ENCODE data around the gene IGSF8. TPM values are rescaled to one million over a fixed set of nuclear protein-coding genes. Genes with fewer than 3 reads are reported as not detected.

IGSF8 gene
- total and polyA plus RNA-seq, 2 of the 8 experiments (the other 6 are each of a cell fraction or from before 2014, with no cell fraction given): 69.6 to 132 TPM

GRCh38 chr1:160107512-160107911, 9.1 kb upstream of the IGSF8 start:
- Histone ChIP-seq H3K4ac (replicated peaks; ENCODE audit: insufficient read length, low read depth, low read length) (no peak overlapping the region), H3K4me3 (ENCODE audit: extremely low read depth in 1 of 4, insufficient read depth in 2 of 4, low read depth in 3 of 4, low read length in 4 of 4) (no peak overlapping the region), H3K9me3 (ENCODE audit: insufficient read depth in 2 of 2, low read depth in 1 of 2, low read length in 1 of 2) (no peaks in the 10 kb centered on the region), H2BK15ac (ENCODE audit: low read length) (no peak overlapping the region; the same call in 1 of the 2 replicates), H4K8ac (ENCODE audit: extremely low read depth, insufficient read depth, low read length) (no peak overlapping the region; the same call in 1 of the 2 replicates), H3K4me1 (replicated peaks in 1 of 4; ENCODE audit: control insufficient read depth in 3 of 4, insufficient read depth in 4 of 4, low read length in 3 of 4) (peaks cover 6 to 29% (median 18%) of the 10 kb centered on the region in 4 experiments), H3K56ac (replicated peaks; ENCODE audit: insufficient read length, low read depth, low read length) (no peak overlapping the region), H3K18ac (ENCODE audit: extremely low read depth, low read length) (no peak overlapping the region), H4K5ac (ENCODE audit: insufficient read length, low read depth, low read length) (no peak overlapping the region), H3K36me3 (ENCODE audit: control insufficient read depth in 2 of 4, insufficient read depth in 4 of 4, low read length in 3 of 4) (no peaks in the 10 kb centered on the region), H3K27ac (ENCODE audit: low read depth, low read length) (no peak overlapping the region), H3K79me1 (ENCODE audit: low read depth, low read length) (no peaks in the 10 kb centered on the region), H4K20me1 (replicated peaks in 1 of 2; ENCODE audit: control insufficient read depth in 1 of 2, insufficient read depth in 2 of 2, low read length in 2 of 2) (no peaks in the 10 kb centered on the region), H2AK5ac (ENCODE audit: low read depth, low read length) (no peak overlapping the region), H2BK120ac (replicated peaks; ENCODE audit: low read depth, low read length) (no peak overlapping the region), H3K23ac (ENCODE audit: insufficient read length) (no peak overlapping the region), H2AFZ (ENCODE audit: low read length) (no peak overlapping the region), H2BK12ac (ENCODE audit: low read depth, low read length) (peak overlapping the region; percentile 1; the same call in 1 of the 2 replicates), H4K91ac (replicated peaks; ENCODE audit: insufficient read length, low read length) (no peak overlapping the region), H3K79me2 (ENCODE audit: control insufficient read depth in 1 of 2, insufficient read depth in 2 of 2, low read length in 2 of 2) (no peaks in the 10 kb centered on the region), H3K14ac (ENCODE audit: insufficient read length) (no peak overlapping the region), H2BK5ac (ENCODE audit: low read depth, low read length) (no peak overlapping the region), H3K4me2 (ENCODE audit: insufficient read depth in 1 of 2, low read depth in 2 of 2, low read length in 2 of 2) (no peak overlapping the region), H2BK20ac (ENCODE audit: low read length) (no peak overlapping the region), H3K27me3 (replicated peaks in 1 of 4; ENCODE audit: control insufficient read depth in 3 of 4, extremely low read depth in 1 of 4, insufficient read depth in 3 of 4, low read length in 3 of 4) (no peaks in the 10 kb centered on the region), H3K9ac (replicated peaks in 1 of 4; ENCODE audit: extremely low read depth in 1 of 4, low read depth in 3 of 4, low read length in 3 of 4) (no peak overlapping the region), H3K23me2 (ENCODE audit: low read depth, low read length) (no peaks in the 10 kb centered on the region; the same call in 1 of the 2 replicates)
- FAIRE-seq (no peak), DNase-seq (ENCODE audit: low read depth in 1 of 2, low spot score in 2 of 2) (no peak)
- whole genome bisulfite sequencing, 2 experiments (ENCODE audit: extremely low coverage in 1 of 2, insufficient coverage in 1 of 2, insufficient read length in 1 of 2, insufficient replicate concordance in 2 of 2, low coverage in 1 of 2, low lambda C conversion rate in 2 of 2, missing lambda C conversion rate in 1 of 2): 100% methylated on average over 1 of the region's 1 CpG; no CpG with 5 or more reads in 1 of the 2 experiments
- ChIA-PET POLR2A (ENCODE audit: partially characterized antibody) (interaction anchor here (0.7 to 2.2 kb wide), 4 partner anchors 9 to 155 kb away, joined by 3 to 12 read pairs (median 8); partner anchors contain the start of genes DCAF8 and IGSF8), CTCF (ENCODE audit: partially characterized antibody) (interaction anchor here (0.9 to 9.3 kb wide), 13 partner anchors 10 to 184 kb away, joined by 3 to 141 read pairs (median 16); partner anchors contain the start of genes CASQ1 and IGSF8)
- TF ChIP-seq SIRT6 (IDR thresholded peaks at IDR 0.05; ENCODE audit: low read length): no peak
- TF ChIP-seq RXRA (IDR thresholded peaks at IDR 0.05; ENCODE audit: insufficient read depth, low read depth, low read length): no peak
- TF ChIP-seq CBX5 (IDR thresholded peaks at IDR 0.05; ENCODE audit: low read depth, low read length): no peak
- no peak for TF ChIP-seq CHD2 (IDR thresholded peaks at IDR 0.05; ENCODE audit: low read length)
- no peak for TF ChIP-seq RFX5 (IDR thresholded peaks at IDR 0.05; ENCODE audit: borderline replicate concordance, low read depth, low read length)
- TF ChIP-seq SRF (IDR thresholded peaks at IDR 0.05; ENCODE audit: low read depth, low read length): no peak
- TF ChIP-seq BRCA1 (IDR thresholded peaks at IDR 0.05; ENCODE audit: low read depth, low read length): no peak
- TF ChIP-seq TAF7 (optimal IDR thresholded peaks at IDR 0.05; ENCODE audit: borderline replicate concordance, low read depth, low read length): no peak
- no peak for TF ChIP-seq SIN3A (conservative IDR thresholded peaks at IDR 0.05 in 1 of 2, IDR thresholded peaks at IDR 0.05 in 1 of 2; ENCODE audit: low read depth in 1 of 2, low read length in 2 of 2)
- TF ChIP-seq BACH1 (IDR thresholded peaks at IDR 0.05; ENCODE audit: low read length): no peak
- no peak for TF ChIP-seq YY1 (IDR thresholded peaks at IDR 0.05; ENCODE audit: low read depth, low read length)
- TF ChIP-seq BCL11A (IDR thresholded peaks at IDR 0.05; ENCODE audit: low read depth in 2 of 2, low read length in 2 of 2): no peak
- no peak for TF ChIP-seq E2F6 (IDR thresholded peaks at IDR 0.05)
- TF ChIP-seq KDM1A (IDR thresholded peaks at IDR 0.05; ENCODE audit: borderline replicate concordance, low read length): no peak

Data from H1 (cell line).